Right lobe of liver (tissue), 6 donors: ENCODE results near the gene ARCN1. TPM values are rescaled to one million over a fixed set of nuclear protein-coding genes. Genes with fewer than 3 reads are reported as not detected.

Experiments
- ATAC-seq, 4 donors: fragments of 200-7000 bp; cut with Tn5 transposase; one replicate each; pipeline ENCODE4 v1.9.1; 2020; ENCODE audit warnings: mild to moderate bottlenecking in 4 of 4, moderate library complexity in 4 of 4
- DNase-seq, 3 donors: peaks; one replicate each; pipeline ENCODE4 v3.0.0-alpha.2; 2020
- H3K27ac ChIP-seq, 3 donors: fragments of 200-600 bp; one replicate each; pipeline ENCODE4 v1.8.0; 2022
- H3K27me3 ChIP-seq, 2 donors: fragments of 200-600 bp; one replicate each; pipeline ENCODE4 v1.8.0; 2022
- H3K36me3 ChIP-seq, 4 donors: fragments of 200-600 bp; sonication (generic) in 1 of 4; one replicate each; pipeline versions ENCODE4 v1.5.1 to v1.8.0; 2017 to 2022; ENCODE audit warnings: control low read depth in 1 of 4
- H3K4me1 ChIP-seq, 4 donors: fragments of 200-600 bp; sonication (generic) in 1 of 4; one replicate each; pipeline versions ENCODE4 v1.5.1 to v1.8.0; 2017 to 2022; ENCODE audit warnings: control low read depth in 1 of 4
- H3K4me3 ChIP-seq, 3 donors: fragments of 200-600 bp; one replicate each; pipeline ENCODE4 v1.8.0; 2022
- H3K9me3 ChIP-seq, 4 donors: fragments of 200-600 bp; sonication (generic) in 1 of 4; one replicate each; pipeline versions ENCODE4 v1.5.1 to v1.8.0; 2017 to 2022; ENCODE audit warnings: control low read depth in 1 of 4
- POLR2A ChIP-seq: fragments of 450-650 bp; IDR thresholded peaks from one replicate; pipeline ENCODE4 v1.6.1; 2017; ENCODE audit warnings: antibody characterized with exemption, mild to moderate bottlenecking
- WGBS: methylation state at CpG from one replicate; pipeline ENCODE4 v1.1.6; 2018; ENCODE audit warnings: low coverage, low lambda C conversion rate; ENCODE audit not compliant: insufficient coverage; ENCODE audit errors: missing lambda C conversion rate; 5-methylcytosine and 5-hydroxymethylcytosine counted together
- intact Hi-C, 2 donors: fragments of 100-400 bp; cut with DNase I; formaldehyde crosslinking; loops; one replicate each; pipeline versions ENCODE4 v1.11.2 to v1.14.1; 2022
- total RNA-seq, 6 experiments: library from RNA; depleted of rRNA in 2 of 6; stranded (reverse); fragments of >200 nt in 2 of 6; fragmentation: NEBNext Ultra II Directional in 3 of 6; extraction: Animal tissue kit (Norgen Biotek cat#: 25700) in 3 of 6; gene quantifications; one replicate each; pipeline versions ENCODE4 v1.1.0 to v1.2.4, GENCODE V29; 2016 to 2023
- TF ChIP-seq, protein P1 (sequence below), 4 donors: fragments of 200-600 bp in 3 of 4; fragments of 450-650 bp in 1 of 4; IDR thresholded peaks; one replicate each; pipeline versions ENCODE4 v1.5.1 to v1.8.0; 2016 to 2022; ENCODE audit warnings: antibody characterized with exemption in 4 of 4, mild to moderate bottlenecking in 2 of 4
- donor health status: DM: no; HTN: yes; CAD: no.
- donor health status: DM: no; HTN: no; CAD: no.
- donor health status: DM: no; HTN: no; CAD: no.
- donor health status: DM: no; HTN: yes; CAD: no.
- donor health status: DM: no; HTN: yes; CAD: no.

The ARCN1 gene
- total RNA-seq, 6 experiments from 2014 or later: 58.3 to 91.7 (median 75.8) TPM

DNA sequence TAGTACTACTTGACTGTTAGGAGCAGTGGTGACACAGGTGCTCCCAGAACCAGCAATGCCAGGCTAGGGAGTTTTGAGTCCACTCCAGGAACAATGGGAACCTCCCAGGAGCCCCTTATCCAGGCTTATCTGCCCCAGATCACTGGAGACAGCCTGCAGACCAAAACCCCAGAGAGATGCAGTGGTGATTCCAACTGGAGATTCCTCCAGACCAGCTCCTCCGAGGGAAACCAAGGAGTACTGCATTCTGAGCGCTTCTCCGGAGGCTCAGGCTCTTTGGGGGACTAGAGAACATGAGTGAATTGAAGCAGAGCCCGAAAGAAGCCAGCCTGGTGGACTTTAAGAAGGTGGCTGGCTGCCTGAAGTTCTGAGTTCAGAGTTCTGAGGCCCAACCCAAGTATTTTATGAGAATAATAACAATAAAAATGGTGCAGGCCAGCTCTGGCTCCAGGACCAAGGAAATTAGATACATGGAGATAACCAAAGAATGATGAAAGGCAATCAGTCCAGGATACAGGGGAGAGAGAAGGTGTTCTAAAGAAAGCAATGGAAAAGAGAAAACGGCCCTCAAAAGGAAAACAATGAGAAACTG is 42.5 kb upstream of the ARCN1 start:
- Histone ChIP-seq H3K4me1 (peaks cover 0 to 64% (median 31%) of the 10 kb centered on the region in 4 donors), H3K27me3 (no peaks in the 10 kb centered on the region), H3K4me3 (peak overlapping the region in 2 of 3 donors; percentile 70 to 79), H3K9me3 (no peaks in the 10 kb centered on the region), H3K27ac (peak overlapping the region in 1 of 3 donors; percentile 86), H3K36me3 (no peaks in the 10 kb centered on the region)
- 40% methylated on average over 4 of the region's 5 CpGs for WGBS
- ATAC-seq: no peak
- no peak for DNase-seq
- intact Hi-C loops: no loop called here
- TF ChIP-seq POLR2A: no peak
- TF ChIP-seq, protein P1, sequence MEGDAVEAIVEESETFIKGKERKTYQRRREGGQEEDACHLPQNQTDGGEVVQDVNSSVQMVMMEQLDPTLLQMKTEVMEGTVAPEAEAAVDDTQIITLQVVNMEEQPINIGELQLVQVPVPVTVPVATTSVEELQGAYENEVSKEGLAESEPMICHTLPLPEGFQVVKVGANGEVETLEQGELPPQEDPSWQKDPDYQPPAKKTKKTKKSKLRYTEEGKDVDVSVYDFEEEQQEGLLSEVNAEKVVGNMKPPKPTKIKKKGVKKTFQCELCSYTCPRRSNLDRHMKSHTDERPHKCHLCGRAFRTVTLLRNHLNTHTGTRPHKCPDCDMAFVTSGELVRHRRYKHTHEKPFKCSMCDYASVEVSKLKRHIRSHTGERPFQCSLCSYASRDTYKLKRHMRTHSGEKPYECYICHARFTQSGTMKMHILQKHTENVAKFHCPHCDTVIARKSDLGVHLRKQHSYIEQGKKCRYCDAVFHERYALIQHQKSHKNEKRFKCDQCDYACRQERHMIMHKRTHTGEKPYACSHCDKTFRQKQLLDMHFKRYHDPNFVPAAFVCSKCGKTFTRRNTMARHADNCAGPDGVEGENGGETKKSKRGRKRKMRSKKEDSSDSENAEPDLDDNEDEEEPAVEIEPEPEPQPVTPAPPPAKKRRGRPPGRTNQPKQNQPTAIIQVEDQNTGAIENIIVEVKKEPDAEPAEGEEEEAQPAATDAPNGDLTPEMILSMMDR (IDR thresholded peaks at IDR 0.05): no peak

DNA sequence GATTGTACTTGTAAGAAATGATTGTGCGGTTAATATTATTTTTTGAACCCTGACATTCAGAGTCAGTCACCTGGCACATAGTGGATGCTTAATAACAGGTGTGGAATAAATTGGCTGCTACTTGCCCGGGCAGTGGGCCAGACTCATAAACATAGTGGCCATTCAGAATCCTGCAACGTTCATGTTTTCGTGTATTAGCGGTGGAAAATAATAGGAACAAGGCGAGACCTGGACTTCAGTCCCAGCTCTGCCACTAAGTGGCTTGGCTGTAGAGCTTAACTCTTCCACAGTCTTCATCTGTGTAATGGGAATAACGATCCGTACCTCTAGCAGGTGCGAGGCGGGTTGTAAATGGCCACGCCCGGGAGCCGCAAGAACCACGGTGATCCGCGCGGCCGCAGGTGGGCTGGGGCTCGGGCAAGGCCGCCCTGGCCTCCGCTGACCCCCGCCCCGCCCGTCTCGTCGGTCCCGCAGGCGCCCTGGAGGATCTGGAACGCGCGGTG is 42.0 kb upstream of the ARCN1 start:
- ATAC-seq (peak in 1 of 4 donors; percentile 15), DNase-seq (no peak)
- peak overlapping the region; percentile 70 to 88 (median 79) for H3K4me3 ChIP-seq
- no peaks in the 10 kb centered on the region for H3K9me3 ChIP-seq
- peak overlapping the region; percentile 28 to 86 (median 54) for H3K27ac ChIP-seq
- no peaks in the 10 kb centered on the region for H3K36me3 ChIP-seq
- H3K4me1 ChIP-seq: peaks cover 0 to 58% (median 28%) of the 10 kb centered on the region in 4 donors
- intact Hi-C loops: no loop called here
- WGBS: 9% methylated on average over 5 of the region's 31 CpGs
- no peak for TF ChIP-seq POLR2A
- TF ChIP-seq, protein P1 (IDR thresholded peaks at IDR 0.05): no peak
- H3K27me3 ChIP-seq: no peaks in the 10 kb centered on the region

DNA sequence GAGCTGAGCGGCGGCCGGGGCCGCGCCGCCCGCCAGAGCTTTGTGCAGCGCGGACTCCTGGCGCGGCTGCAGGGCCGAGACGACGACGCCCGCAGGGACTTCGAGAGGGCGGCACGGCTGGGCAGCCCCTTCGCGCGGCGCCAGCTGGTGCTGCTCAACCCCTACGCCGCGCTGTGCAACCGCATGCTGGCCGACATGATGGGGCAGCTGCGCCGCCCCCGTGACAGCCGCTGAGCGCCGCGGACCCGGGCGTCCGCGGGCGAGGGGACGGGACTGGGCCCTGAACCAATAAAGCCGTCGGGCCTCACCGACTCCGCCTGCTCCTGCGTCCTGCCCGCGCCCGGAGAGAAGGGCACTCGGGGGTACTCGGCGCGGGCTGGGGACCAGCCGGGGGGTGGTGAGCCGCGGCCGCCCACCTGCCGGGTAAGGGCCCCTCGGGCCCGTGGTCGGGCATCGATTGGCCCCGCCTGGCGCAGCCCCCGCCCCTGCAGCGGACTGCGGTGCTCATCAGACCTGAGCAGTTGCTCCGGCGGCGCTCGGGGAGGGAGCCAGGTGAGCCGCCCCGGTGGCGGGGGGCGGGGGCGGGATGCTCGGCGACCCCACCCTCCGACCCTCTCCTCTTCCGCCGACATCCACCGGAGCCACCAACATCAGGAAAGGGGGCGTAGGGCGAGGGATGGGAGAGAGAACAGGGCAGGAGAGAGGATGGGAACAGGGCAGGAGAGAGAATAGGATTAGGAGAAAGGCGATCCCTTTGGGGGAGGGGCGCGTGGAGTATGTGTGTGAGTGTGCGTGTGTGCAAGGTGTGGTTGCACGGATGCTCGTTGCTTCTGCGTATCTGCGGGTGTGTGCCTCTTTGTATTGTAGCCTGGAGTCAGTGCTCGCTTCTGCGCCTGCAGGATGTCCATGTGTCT is 41.3 kb upstream of the ARCN1 start, which contains the start of gene TMEM25:
Gene TMEM25 (plus strand): TSS at position 510 of the 914 bp plus-strand sequence. CDS start 610 bp downstream, outside the sequence.
- DNase-seq: peak; percentile 73 to 82 (median 77)
- ATAC-seq: peak; percentile 23 to 51 (median 50)
- H3K4me3 ChIP-seq: peak within 1 kb of the TSS; percentile 70 to 88 (median 79)
- H3K9me3 ChIP-seq: no peaks in the 10 kb centered on the region
- peaks cover 0 to 52% (median 25%) of the 10 kb centered on the region in 4 donors for H3K4me1 ChIP-seq
- no peaks in the 10 kb centered on the region for H3K27me3 ChIP-seq
- peak; percentile 49 for TF ChIP-seq POLR2A
- TF ChIP-seq, protein P1 (IDR thresholded peaks at IDR 0.05): no peak
- H3K36me3 ChIP-seq: no peaks in the 10 kb centered on the region
- WGBS: 6% methylated on average over 19 of the region's 94 CpGs
- peak within 1 kb of the TSS; percentile 29 to 86 (median 57) for H3K27ac ChIP-seq
- intact Hi-C loops: no loop called here

DNA sequence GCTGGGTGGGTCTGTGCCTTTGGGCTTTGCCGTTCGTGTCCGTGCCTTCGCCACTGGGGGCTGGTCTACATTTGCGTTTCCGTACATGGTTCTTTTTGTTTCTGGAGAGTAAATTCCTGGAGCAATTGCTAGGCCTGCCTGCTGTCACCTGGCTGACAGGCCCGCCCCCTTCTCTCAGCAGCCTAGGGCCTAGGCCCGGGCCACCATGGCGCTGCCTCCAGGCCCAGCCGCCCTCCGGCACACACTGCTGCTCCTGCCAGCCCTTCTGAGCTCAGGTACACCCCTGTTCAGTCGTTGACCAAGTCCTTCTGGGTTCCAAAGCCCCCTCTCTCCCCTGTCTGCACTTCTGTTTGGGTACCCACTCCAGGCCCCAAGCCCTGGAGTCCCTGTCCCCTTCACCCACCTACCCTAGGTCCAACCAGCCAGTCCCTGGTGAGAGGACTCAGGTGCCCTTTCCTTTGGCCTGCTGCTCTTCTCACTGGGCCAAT is 40.6 kb upstream of the ARCN1 start:
- H3K9me3 ChIP-seq: no peaks in the 10 kb centered on the region
- peak overlapping the region; percentile 70 to 88 (median 79) for H3K4me3 ChIP-seq
- WGBS: 15% methylated on average over 11 of the region's 12 CpGs
- intact Hi-C loops: no loop called here
- H3K27me3 ChIP-seq: no peaks in the 10 kb centered on the region
- DNase-seq (no peak), ATAC-seq (no peak)
- no peak for TF ChIP-seq POLR2A
- TF ChIP-seq, protein P1 (IDR thresholded peaks at IDR 0.05): no peak
- H3K27ac ChIP-seq: peak overlapping the region; percentile 29 to 86 (median 57)
- no peaks in the 10 kb centered on the region for H3K36me3 ChIP-seq
- peaks cover 0 to 48% (median 23%) of the 10 kb centered on the region in 4 donors for H3K4me1 ChIP-seq
